Testis (tissue), 5 donors: ENCODE results near the gene PRAC1. TPM values are rescaled to one million over a fixed set of nuclear protein-coding genes. Genes with fewer than 3 reads are reported as not detected.

Source experiments
- DNase-seq: peaks from one replicate; pipeline ENCODE4 v3.0.0-alpha.2; 2019
- H3K27ac ChIP-seq, 2 donors: fragments of 200-600 bp; sonication (generic); one replicate each; pipeline ENCODE4 v1.5.1; 2019
- H3K27me3 ChIP-seq: fragments of 200-600 bp; sonication (generic); one replicate; pipeline ENCODE4 v1.5.1; 2019
- H3K36me3 ChIP-seq: fragments of 200-600 bp; sonication (generic); one replicate; pipeline ENCODE4 v1.5.1; 2017; ENCODE audit warnings: low read depth; ENCODE audit errors: missing control alignments
- H3K4me1 ChIP-seq: fragments of 200-600 bp; sonication (generic); one replicate; pipeline ENCODE4 v1.5.1; 2019
- H3K4me3 ChIP-seq, 2 donors: fragments of 200-600 bp; sonication (generic); one replicate each; pipeline ENCODE4 v1.5.1; 2017 to 2019
- H3K9me3 ChIP-seq: fragments of 200-600 bp; sonication (generic); one replicate; pipeline ENCODE4 v1.5.1; 2017
- POLR2A ChIP-seq: fragments of 450-650 bp; IDR thresholded peaks from one replicate; pipeline ENCODE4 v1.6.1; 2017; ENCODE audit warnings: antibody characterized with exemption, mild to moderate bottlenecking, moderate library complexity
- WGBS, 2 donors: methylation state at CpG; one replicate each; pipeline ENCODE4 v1.1.5; 2018; 5-methylcytosine and 5-hydroxymethylcytosine counted together
- intact Hi-C: fragments of 100-400 bp; cut with DNase I; formaldehyde crosslinking; loops from one replicate; pipeline ENCODE4 v1.15.1; 2023; ENCODE audit warnings: low total_unique reads
- long read RNA-seq, 2 donors: transcript quantifications; one replicate each; lab custom pipeline, GENCODE V29; 2026
- polyA plus RNA-seq: library from polyadenylated mRNA; stranded (reverse); fragments of 350-450 nt; fragmentation: Illumina TruSeq; extraction: RNeasy Lipid Tissue Mini Kit (QIAGEN cat#74804); gene quantifications from one replicate; pipeline ENCODE4 v1.2.3, GENCODE V29; 2014; ENCODE audit warnings: low read depth, low replicate concordance; ENCODE audit not compliant: insufficient read depth
- total RNA-seq, 2 donors: library from RNA; depleted of rRNA; stranded (reverse); fragments of >200 nt; gene quantifications; one replicate each; pipeline ENCODE4 v1.2.3, GENCODE V29; 2016
- TF ChIP-seq, protein P1 (sequence below), 3 experiments: fragments of 450-650 bp in 2 of 3; fragments of 200-600 bp in 1 of 3; sonication (generic) in 1 of 3; IDR thresholded peaks; one replicate each; pipeline ENCODE4 v1.5.1; 2016 to 2019; ENCODE audit warnings: antibody characterized with exemption in 3 of 3, mild to moderate bottlenecking in 2 of 3, moderate library complexity in 1 of 3

The PRAC1 gene
- not detected for total RNA-seq
- not detected for polyA plus RNA-seq
- long read RNA-seq, donor 1: 0 reads
- long read RNA-seq, donor 2: 0 reads

GRCh38 chr17:48722201-48722907 is at the start of gene PRAC1:
PRAC1 (minus strand) TSS chr17:48722518; CDS start chr17:48722392, 126 bp downstream.
- no peak within 1 kb of the TSS for H3K27ac ChIP-seq
- no peaks in the 10 kb centered on the region for H3K36me3 ChIP-seq
- WGBS, 2 donors: 7 to 9% methylated on average over 21 of the region's 21 CpGs
- no peak for DNase-seq
- H3K27me3 ChIP-seq: peaks cover 3% of the 10 kb centered on the region
- TF ChIP-seq POLR2A: no peak
- TF ChIP-seq, protein P1, sequence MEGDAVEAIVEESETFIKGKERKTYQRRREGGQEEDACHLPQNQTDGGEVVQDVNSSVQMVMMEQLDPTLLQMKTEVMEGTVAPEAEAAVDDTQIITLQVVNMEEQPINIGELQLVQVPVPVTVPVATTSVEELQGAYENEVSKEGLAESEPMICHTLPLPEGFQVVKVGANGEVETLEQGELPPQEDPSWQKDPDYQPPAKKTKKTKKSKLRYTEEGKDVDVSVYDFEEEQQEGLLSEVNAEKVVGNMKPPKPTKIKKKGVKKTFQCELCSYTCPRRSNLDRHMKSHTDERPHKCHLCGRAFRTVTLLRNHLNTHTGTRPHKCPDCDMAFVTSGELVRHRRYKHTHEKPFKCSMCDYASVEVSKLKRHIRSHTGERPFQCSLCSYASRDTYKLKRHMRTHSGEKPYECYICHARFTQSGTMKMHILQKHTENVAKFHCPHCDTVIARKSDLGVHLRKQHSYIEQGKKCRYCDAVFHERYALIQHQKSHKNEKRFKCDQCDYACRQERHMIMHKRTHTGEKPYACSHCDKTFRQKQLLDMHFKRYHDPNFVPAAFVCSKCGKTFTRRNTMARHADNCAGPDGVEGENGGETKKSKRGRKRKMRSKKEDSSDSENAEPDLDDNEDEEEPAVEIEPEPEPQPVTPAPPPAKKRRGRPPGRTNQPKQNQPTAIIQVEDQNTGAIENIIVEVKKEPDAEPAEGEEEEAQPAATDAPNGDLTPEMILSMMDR (IDR thresholded peaks at IDR 0.05): no peak
- peak within 1 kb of the TSS in 1 of 2 donors; percentile 26 for H3K4me3 ChIP-seq
- H3K4me1 ChIP-seq: peaks cover 17% of the 10 kb centered on the region
- no peaks in the 10 kb centered on the region for H3K9me3 ChIP-seq
- intact Hi-C loops: loop anchor here (10.0 kb wide), 1 partner anchor 72 kb away; no protein-coding TSS in a partner anchor

DNA sequence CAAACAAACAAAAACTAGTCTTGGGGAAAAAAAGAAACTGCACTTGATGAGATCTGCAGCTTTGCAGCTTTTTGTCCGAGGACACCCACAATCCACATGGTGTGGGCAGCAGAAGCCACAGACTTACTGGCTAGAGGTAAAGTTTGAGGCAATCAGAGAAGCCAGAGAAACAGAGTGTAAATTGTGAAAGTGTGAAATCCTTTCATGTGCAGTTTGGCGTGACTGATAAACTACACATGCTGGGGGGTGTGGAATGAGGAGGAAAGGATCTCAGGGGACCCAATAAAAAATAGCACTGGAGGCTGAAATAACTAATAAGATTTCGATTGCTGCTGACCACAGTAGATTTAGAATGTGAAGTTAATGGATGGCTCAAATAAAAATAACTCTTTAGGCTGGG is 48.6 kb upstream of the PRAC1 start:
- DNase-seq: no peak
- H3K4me1 ChIP-seq: no peaks in the 10 kb centered on the region
- no peaks in the 10 kb centered on the region for H3K36me3 ChIP-seq
- intact Hi-C loops: no loop called here
- H3K4me3 ChIP-seq: no peak overlapping the region
- 64 to 66% methylated on average over 3 of the region's 3 CpGs for WGBS, 2 donors
- no peak for TF ChIP-seq POLR2A
- TF ChIP-seq, protein P1 (IDR thresholded peaks at IDR 0.05): no peak
- no peak overlapping the region for H3K27ac ChIP-seq
- no peaks in the 10 kb centered on the region for H3K9me3 ChIP-seq
- no peaks in the 10 kb centered on the region for H3K27me3 ChIP-seq

GRCh38 chr17:48769009-48769675 is 46.8 kb upstream of the PRAC1 start:
- 87 to 90% methylated on average over 3 to 5 of the region's 5 CpGs for WGBS, 2 donors
- Histone ChIP-seq H3K4me3 (no peak overlapping the region), H3K9me3 (no peaks in the 10 kb centered on the region), H3K27ac (no peak overlapping the region), H3K27me3 (no peaks in the 10 kb centered on the region), H3K36me3 (no peaks in the 10 kb centered on the region), H3K4me1 (no peaks in the 10 kb centered on the region)
- no peak for TF ChIP-seq POLR2A
- TF ChIP-seq, protein P1 (IDR thresholded peaks at IDR 0.05): no peak
- DNase-seq: no peak
- intact Hi-C loops: no loop called here

- Histone ChIP-seq H3K27me3 (no peaks in the 10 kb centered on the region), H3K27ac (no peak overlapping the region), H3K4me1 (no peaks in the 10 kb centered on the region), H3K4me3 (no peak overlapping the region), H3K36me3 (no peaks in the 10 kb centered on the region), H3K9me3 (no peaks in the 10 kb centered on the region)
- intact Hi-C loops: no loop called here
- no peak for DNase-seq
- TF ChIP-seq, protein P1 (IDR thresholded peaks at IDR 0.05): no peak
- no peak for TF ChIP-seq POLR2A
- WGBS, 2 donors: 76 to 78% methylated on average over 4 of the region's 4 CpGs
Observed at GRCh38 chr17:48767263-48767774, 45.0 kb upstream of the PRAC1 start.
